B cell (primary cell): ENCODE measurements around the gene COL2A1.

Experiments
- EZH2 ChIP-seq: IDR thresholded peaks from 2 replicates; pipeline ENCODE4 v1.6.1; 2012; ENCODE audit warnings: borderline replicate concordance, low read depth, mild to moderate bottlenecking, moderate library complexity, low read length; ENCODE audit not compliant: insufficient read depth, poor library complexity, severe bottlenecking
- TF ChIP-seq, protein P1 (sequence below): fragments of 200-600 bp; IDR thresholded peaks from one replicate; pipeline ENCODE4 v1.8.0; 2022; ENCODE audit warnings: antibody characterized with exemption, mild to moderate bottlenecking

DNA sequence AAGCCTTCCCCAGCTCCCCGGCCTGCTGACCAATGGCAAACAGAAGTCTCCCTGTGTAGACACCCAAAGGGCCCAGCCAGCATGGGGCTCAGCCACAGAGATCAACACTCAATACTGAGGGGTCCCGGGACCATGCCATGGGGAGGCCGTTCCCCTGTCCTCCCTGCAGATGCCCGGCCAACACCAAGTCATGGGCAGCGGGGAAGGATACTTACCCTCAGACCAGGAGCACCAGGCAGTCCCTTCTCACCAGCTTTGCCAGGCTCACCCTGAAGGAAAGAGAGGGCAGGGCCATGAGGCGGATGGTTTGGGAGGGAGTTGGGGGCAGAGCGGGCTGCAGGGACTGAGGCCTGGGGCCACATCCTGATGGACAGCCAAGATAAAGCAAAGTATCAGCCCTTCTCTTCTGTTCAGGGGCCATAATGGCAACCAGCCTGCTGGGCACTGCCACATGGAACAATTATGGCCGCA lies 19.9 kb downstream of the COL2A1 start:
- TF ChIP-seq, protein P1, sequence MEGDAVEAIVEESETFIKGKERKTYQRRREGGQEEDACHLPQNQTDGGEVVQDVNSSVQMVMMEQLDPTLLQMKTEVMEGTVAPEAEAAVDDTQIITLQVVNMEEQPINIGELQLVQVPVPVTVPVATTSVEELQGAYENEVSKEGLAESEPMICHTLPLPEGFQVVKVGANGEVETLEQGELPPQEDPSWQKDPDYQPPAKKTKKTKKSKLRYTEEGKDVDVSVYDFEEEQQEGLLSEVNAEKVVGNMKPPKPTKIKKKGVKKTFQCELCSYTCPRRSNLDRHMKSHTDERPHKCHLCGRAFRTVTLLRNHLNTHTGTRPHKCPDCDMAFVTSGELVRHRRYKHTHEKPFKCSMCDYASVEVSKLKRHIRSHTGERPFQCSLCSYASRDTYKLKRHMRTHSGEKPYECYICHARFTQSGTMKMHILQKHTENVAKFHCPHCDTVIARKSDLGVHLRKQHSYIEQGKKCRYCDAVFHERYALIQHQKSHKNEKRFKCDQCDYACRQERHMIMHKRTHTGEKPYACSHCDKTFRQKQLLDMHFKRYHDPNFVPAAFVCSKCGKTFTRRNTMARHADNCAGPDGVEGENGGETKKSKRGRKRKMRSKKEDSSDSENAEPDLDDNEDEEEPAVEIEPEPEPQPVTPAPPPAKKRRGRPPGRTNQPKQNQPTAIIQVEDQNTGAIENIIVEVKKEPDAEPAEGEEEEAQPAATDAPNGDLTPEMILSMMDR, result no peak
- TF ChIP-seq EZH2, result no peak
